HepG2 (cell line): Measurements from ENCODE around the gene SSNA1. TPM values are rescaled to one million over a fixed set of nuclear protein-coding genes. Genes with fewer than 3 reads are reported as not detected.

Experiments
- CAMTA2 ChIP-seq: sonication (generic); formaldehyde crosslinking; IDR thresholded peaks from 2 replicates; pipeline ENCODE4 v1.4.0; 2020; ENCODE audit warnings: mild to moderate bottlenecking, missing genetic modification reagents, borderline replicate concordance
- ELF1 ChIP-seq: sonication (generic); formaldehyde crosslinking; IDR thresholded peaks from 2 replicates; pipeline ENCODE4 v1.4.0; 2020; ENCODE audit warnings: missing genetic modification reagents
- EZH2 ChIP-seq: conservative IDR thresholded peaks from 2 replicates; pipeline ENCODE4 v1.6.1; 2012; ENCODE audit warnings: mild to moderate bottlenecking, low read depth, low read length, moderate library complexity
- FOXK1 ChIP-seq: sonication (generic); formaldehyde crosslinking; IDR thresholded peaks from 2 replicates; pipeline ENCODE4 v1.4.0; 2020; ENCODE audit warnings: low read depth, missing genetic modification reagents, borderline replicate concordance
- GABPB1 ChIP-seq: IDR thresholded peaks from 2 replicates; pipeline ENCODE4 v1.6.1; 2016; ENCODE audit warnings: mild to moderate bottlenecking, missing genetic modification reagents, moderate library complexity, missing compliant biosample characterization
- MIER3 ChIP-seq: IDR thresholded peaks from 2 replicates; pipeline ENCODE4 v1.6.1; 2016; ENCODE audit warnings: missing compliant biosample characterization, borderline replicate concordance
- NFATC3 ChIP-seq: sonication (generic); formaldehyde crosslinking; IDR thresholded peaks from 2 replicates; pipeline ENCODE4 v1.5.1; 2020; ENCODE audit warnings: mild to moderate bottlenecking, missing genetic modification reagents
- NFE2L2 ChIP-seq: fragments of 150-350 bp; IDR thresholded peaks from 2 replicates; pipeline ENCODE4 v1.6.1; 2014; ENCODE audit warnings: low read length
- NPAS2 ChIP-seq: sonication (generic); formaldehyde crosslinking; IDR thresholded peaks from 2 replicates; pipeline ENCODE4 v1.8.0; 2022; ENCODE audit warnings: mild to moderate bottlenecking, missing genetic modification reagents, borderline replicate concordance
- POLR2AphosphoS5 ChIP-seq: IDR thresholded peaks from 2 replicates; pipeline ENCODE4 v1.6.1; 2012; ENCODE audit warnings: low read depth, low read length
- PRDM10 ChIP-seq: sonication (generic); formaldehyde crosslinking; IDR thresholded peaks from 2 replicates; pipeline ENCODE4 v1.4.0; 2020; ENCODE audit warnings: low read depth, missing genetic modification reagents
- RFXAP ChIP-seq: sonication (generic); formaldehyde crosslinking; IDR thresholded peaks from 2 replicates; pipeline ENCODE4 v1.4.0; 2020; ENCODE audit warnings: missing genetic modification reagents, borderline replicate concordance
- SMAD3 ChIP-seq: sonication (generic); formaldehyde crosslinking; IDR thresholded peaks from 2 replicates; pipeline ENCODE4 v1.4.0; 2020; ENCODE audit warnings: missing genetic modification reagents
- TARDBP ChIP-seq: sonication (generic); formaldehyde crosslinking; IDR thresholded peaks from 2 replicates; pipeline ENCODE4 v1.8.0; 2022; ENCODE audit warnings: mild to moderate bottlenecking, missing genetic modification reagents
- THAP8 ChIP-seq: sonication (generic); formaldehyde crosslinking; IDR thresholded peaks from 2 replicates; pipeline ENCODE4 v1.5.1; 2020; ENCODE audit warnings: missing genetic modification reagents, mild to moderate bottlenecking, borderline replicate concordance
- UBTF ChIP-seq: sonication (generic); formaldehyde crosslinking; IDR thresholded peaks from 2 replicates; pipeline ENCODE4 v1.4.0; 2020; ENCODE audit warnings: mild to moderate bottlenecking, missing genetic modification reagents
- YEATS4 ChIP-seq: sonication (generic); formaldehyde crosslinking; IDR thresholded peaks from 2 replicates; pipeline ENCODE4 v1.4.0; 2020; ENCODE audit warnings: missing genetic modification reagents, borderline replicate concordance
- ZBTB7B ChIP-seq: sonication (generic); formaldehyde crosslinking; IDR thresholded peaks from 2 replicates; pipeline ENCODE4 v1.4.0; 2020; ENCODE audit warnings: missing genetic modification reagents
- ZMYM2 ChIP-seq: sonication (generic); formaldehyde crosslinking; IDR thresholded peaks from 2 replicates; pipeline ENCODE4 v1.8.0; 2022; ENCODE audit warnings: mild to moderate bottlenecking, missing genetic modification reagents
- ZNF552 ChIP-seq: sonication (generic); formaldehyde crosslinking; IDR thresholded peaks from 2 replicates; pipeline ENCODE4 v1.9.0; 2022; ENCODE audit warnings: missing genetic modification reagents, mild to moderate bottlenecking, borderline replicate concordance
- ZNF589 ChIP-seq: sonication (generic); formaldehyde crosslinking; conservative IDR thresholded peaks from 2 replicates; pipeline ENCODE4 v1.8.0; 2022; ENCODE audit warnings: mild to moderate bottlenecking, moderate library complexity, missing genetic modification reagents
- ZNF879 ChIP-seq: sonication (generic); formaldehyde crosslinking; IDR thresholded peaks from 2 replicates; pipeline ENCODE4 v1.8.1; 2023; ENCODE audit warnings: missing genetic modification reagents
- polyA plus RNA-seq, 8 experiments: library from polyadenylated mRNA; depleted of rRNA in 3 of 8; stranded (reverse) in 7 of 8; unstranded in 1 of 8; fragments of >200 nt; fragmentation: Illumina TruSeq in 4 of 8; extraction: Trizol in 4 of 8; gene quantifications; 2 replicates each; pipeline versions ENCODE4 v1.2.1 to v1.2.3, GENCODE V29; 2011 to 2016; ENCODE audit warnings: low read depth in 4 of 8, missing spikeins in 1 of 8, mixed read lengths in 1 of 8; ENCODE audit not compliant: insufficient read depth in 1 of 8
- total RNA-seq, 5 experiments: library from RNA; depleted of rRNA; stranded (reverse); fragments of >200 nt; fragmentation: Illumina TruSeq; extraction: Trizol; gene quantifications; 2 replicates each; pipeline ENCODE4 v1.2.3, GENCODE V29; 2016; ENCODE audit warnings: low read depth in 1 of 5

SSNA1 gene
- total and polyA plus RNA-seq, 2 of the 13 experiments (the other 11 are each of a cell fraction or from before 2014, with no cell fraction given): 35.9 to 49.4 TPM

GRCh38 chr9:137168904-137169856, 19.3 kb upstream of the SSNA1 start (continued):
- peak; percentile 16; the same call in 1 of the 2 replicates for TF ChIP-seq CAMTA2
- no peak for TF ChIP-seq RFXAP (CRISPR knock-in tag)
- no peak for TF ChIP-seq SMAD3 (CRISPR knock-in tag)
- TF ChIP-seq ELF1 (CRISPR knock-in tag): no peak
- TF ChIP-seq PRDM10 (CRISPR knock-in tag): no peak
- TF ChIP-seq THAP8 (CRISPR knock-in tag): no peak
- no peak for TF ChIP-seq ZBTB7B (CRISPR knock-in tag)
- no peak for TF ChIP-seq MIER3 (CRISPR knock-in tag)
- no peak for TF ChIP-seq FOXK1 (CRISPR knock-in tag)
- TF ChIP-seq YEATS4 (CRISPR knock-in tag): peak; percentile 54; the same call in 1 of the 2 replicates
- TF ChIP-seq NFE2L2: no peak
- TF ChIP-seq TARDBP (CRISPR knock-in tag): no peak
- TF ChIP-seq NFATC3 (CRISPR knock-in tag): no peak
- no peak for TF ChIP-seq POLR2AphosphoS5
- TF ChIP-seq EZH2: 0 out of 2 replicates have a peak, but pooled peaks have one; percentile 77
- no peak; the same call in 1 of the 2 replicates for TF ChIP-seq UBTF
- 0 out of 2 replicates have a peak, but pooled peaks have one; percentile 72 for TF ChIP-seq ZNF552 (CRISPR knock-in tag)
- TF ChIP-seq ZNF879 (CRISPR knock-in tag): no peak
- TF ChIP-seq ZNF589: no peak
- TF ChIP-seq GABPB1 (CRISPR knock-in tag): no peak; the same call in 1 of the 2 replicates
- no peak for TF ChIP-seq ZMYM2 (CRISPR knock-in tag)
- no peak for TF ChIP-seq NPAS2
